IMR-90 (cell line): ENCODE data around the gene THADA. TPM values are rescaled to one million over a fixed set of nuclear protein-coding genes. Genes with fewer than 3 reads are reported as not detected.

Experiments
- ATAC-seq: fragments of 200-7000 bp; cut with Tn5 transposase; 2 replicates; pipeline ENCODE4 v1.9.1; 2020; ENCODE audit warnings: low read depth, mild to moderate bottlenecking, moderate library complexity
- BruUV-seq: library from RNA; stranded (reverse); fragments of 400-500 nt; replicated peaks from 2 replicates; lab custom pipeline; 2021; lab: Mats Ljungman, UMichigan
- CTCF ChIA-PET: fragments of 300-600 bp; formaldehyde crosslinking; extraction: SDS; loops from one replicate; lab custom pipeline; 2021; ENCODE audit warnings: antibody characterized with exemption; lab: Yijun Ruan, JAX
- POLR2A ChIA-PET: fragments of 300-600 bp; sonication (Branson Sonifier 250); formaldehyde crosslinking; loops from one replicate; lab custom pipeline; 2022; ENCODE audit warnings: antibody characterized with exemption; ENCODE audit not compliant: unreplicated experiment; lab: Charles Lee
- DNase-seq: peaks from one replicate; pipeline ENCODE4 v3.0.0; 2013
- H2AFZ ChIP-seq: replicated peaks from 2 replicates; pipeline ENCODE3; 2013; ENCODE audit warnings: low read length, mild to moderate bottlenecking; ENCODE audit not compliant: poor library complexity
- H2AK5ac ChIP-seq: 2 replicates; pipeline ENCODE4 v1.6.1; 2013; ENCODE audit warnings: low read depth, low read length, inconsistent platforms
- H2AK9ac ChIP-seq: replicated peaks from 2 replicates; pipeline ENCODE3; 2013; ENCODE audit warnings: mild to moderate bottlenecking, low read depth, low read length, moderate library complexity; ENCODE audit not compliant: poor library complexity
- H2BK120ac ChIP-seq: 2 replicates; pipeline ENCODE4 v1.6.1; 2013; ENCODE audit warnings: low read depth, low read length, inconsistent platforms
- H2BK15ac ChIP-seq: 3 replicates; pipeline ENCODE4 v1.6.1; 2013; ENCODE audit warnings: low read depth, low read length, inconsistent platforms
- H2BK20ac ChIP-seq: 2 replicates; pipeline ENCODE4 v1.6.1; 2013; ENCODE audit warnings: low read depth, mild to moderate bottlenecking, inconsistent platforms, low read length, moderate library complexity
- H2BK5ac ChIP-seq: 2 replicates; pipeline ENCODE4 v1.6.1; 2013; ENCODE audit warnings: mild to moderate bottlenecking, low read depth, low read length, inconsistent platforms; ENCODE audit not compliant: poor library complexity, severe bottlenecking
- H3K14ac ChIP-seq: replicated peaks from 2 replicates; pipeline ENCODE4 v1.6.1; 2013; ENCODE audit warnings: low read depth, low read length, inconsistent platforms
- H3K18ac ChIP-seq: 2 replicates; pipeline ENCODE4 v1.6.1; 2013; ENCODE audit warnings: low read depth, low read length, control low read depth
- H3K23ac ChIP-seq: 2 replicates; pipeline ENCODE4 v1.6.1; 2013; ENCODE audit warnings: low read depth, low read length, inconsistent platforms
- H3K27ac ChIP-seq: 2 replicates; pipeline ENCODE4 v1.5.1; 2013; ENCODE audit warnings: mild to moderate bottlenecking, control low read depth, low read length; ENCODE audit not compliant: insufficient read depth
- H3K27me3 ChIP-seq: 2 replicates; pipeline ENCODE4 v1.6.1; 2013; ENCODE audit warnings: low read length; ENCODE audit not compliant: control insufficient read depth, insufficient read depth
- H3K36me3 ChIP-seq: 2 replicates; pipeline ENCODE4 v1.6.1; 2013; ENCODE audit warnings: low read length, mixed read lengths; ENCODE audit not compliant: control insufficient read depth, insufficient read depth
- H3K4ac ChIP-seq: 2 replicates; pipeline ENCODE4 v1.6.1; 2013; ENCODE audit warnings: low read depth, low read length, inconsistent platforms
- H3K4me1 ChIP-seq: 2 replicates; pipeline ENCODE4 v1.6.1; 2013; ENCODE audit warnings: low read length, mixed read lengths; ENCODE audit not compliant: control insufficient read depth, insufficient read depth
- H3K4me2 ChIP-seq: 2 replicates; pipeline ENCODE4 v1.6.1; 2013; ENCODE audit warnings: low read depth, mild to moderate bottlenecking, control low read depth, low read length, moderate library complexity
- H3K4me3 ChIP-seq: 2 replicates; pipeline ENCODE4 v1.5.1; 2013; ENCODE audit warnings: low read depth, mild to moderate bottlenecking, control low read depth, low read length, moderate library complexity; ENCODE audit not compliant: insufficient read depth
- H3K56ac ChIP-seq: 2 replicates; pipeline ENCODE4 v1.6.1; 2013; ENCODE audit warnings: low read length, inconsistent platforms; ENCODE audit not compliant: insufficient read depth; ENCODE audit errors: extremely low read depth
- H3K79me1 ChIP-seq, 2 experiments: 2 replicates each; pipeline ENCODE4 v1.6.1; 2013; ENCODE audit warnings: low read length in 2 of 2, inconsistent platforms in 1 of 2, low read depth in 1 of 2
- H3K9ac ChIP-seq: 2 replicates; pipeline ENCODE4 v1.6.1; 2013; ENCODE audit warnings: low read depth, low read length, control low read depth
- H3K9me1 ChIP-seq: 2 replicates; pipeline ENCODE4 v1.6.1; 2013; ENCODE audit warnings: low read length, inconsistent platforms; ENCODE audit not compliant: insufficient read depth
- H3K9me3 ChIP-seq: 2 replicates; pipeline ENCODE4 v1.6.1; 2013; ENCODE audit warnings: low read length; ENCODE audit not compliant: control insufficient read depth, insufficient read depth
- H4K20me1 ChIP-seq: 2 replicates; pipeline ENCODE4 v1.6.1; 2013; ENCODE audit warnings: low read length, inconsistent platforms; ENCODE audit not compliant: insufficient read depth
- H4K5ac ChIP-seq: 2 replicates; pipeline ENCODE4 v1.6.1; 2013; ENCODE audit warnings: mild to moderate bottlenecking, low read depth, low read length, control low read depth
- H4K8ac ChIP-seq, 2 experiments: 2 replicates each; pipeline ENCODE4 v1.6.1; 2013; ENCODE audit warnings: low read depth in 2 of 2, low read length in 2 of 2, control low read depth in 1 of 2, inconsistent platforms in 1 of 2
- H4K91ac ChIP-seq: 2 replicates; pipeline ENCODE4 v1.6.1; 2013; ENCODE audit warnings: low read depth, low read length, inconsistent platforms; ENCODE audit not compliant: insufficient read depth
- BHLHE40 ChIP-seq: fragments of 150-350 bp; IDR thresholded peaks from 2 replicates; pipeline ENCODE4 v1.6.1; 2016; ENCODE audit warnings: mild to moderate bottlenecking, low read depth, low read length
- CEBPB ChIP-seq: IDR thresholded peaks from 2 replicates; pipeline ENCODE4 v1.6.1; 2012; ENCODE audit warnings: low read depth, low read length, improper control_type of control experiment
- CHD1 ChIP-seq: IDR thresholded peaks from 2 replicates; pipeline ENCODE4 v1.6.1; 2012; ENCODE audit warnings: low read depth, low read length, improper control_type of control experiment
- ELK1 ChIP-seq: fragments of 150-350 bp; IDR thresholded peaks from 2 replicates; pipeline ENCODE4 v1.6.1; 2016; ENCODE audit warnings: low read depth, mild to moderate bottlenecking, low read length, moderate library complexity, borderline replicate concordance
- MAZ ChIP-seq: IDR thresholded peaks from 2 replicates; pipeline ENCODE4 v1.6.1; 2012; ENCODE audit warnings: low read depth, mild to moderate bottlenecking, low read length, improper control_type of control experiment, moderate library complexity, borderline replicate concordance
- MXI1 ChIP-seq: IDR thresholded peaks from 2 replicates; pipeline ENCODE4 v1.6.1; 2012; ENCODE audit warnings: low read depth, mild to moderate bottlenecking, low read length, moderate library complexity, borderline replicate concordance
- RAD21 ChIP-seq: IDR thresholded peaks from 2 replicates; pipeline ENCODE4 v1.6.1; 2012; ENCODE audit warnings: low read length, improper control_type of control experiment
- RCOR1 ChIP-seq: IDR thresholded peaks from 2 replicates; pipeline ENCODE4 v1.6.1; 2012; ENCODE audit warnings: mild to moderate bottlenecking, low read length, improper control_type of control experiment; ENCODE audit not compliant: insufficient replicate concordance
- RFX5 ChIP-seq: IDR thresholded peaks from 2 replicates; pipeline ENCODE4 v1.8.0; 2012; ENCODE audit warnings: low read depth, mild to moderate bottlenecking, low read length, moderate library complexity
- SMC3 ChIP-seq: fragments of 150-350 bp; IDR thresholded peaks from 2 replicates; pipeline ENCODE4 v1.6.1; 2016; ENCODE audit warnings: low read depth, mild to moderate bottlenecking, antibody characterized with exemption, low read length, moderate library complexity
- USF2 ChIP-seq: fragments of 150-350 bp; IDR thresholded peaks from 2 replicates; pipeline ENCODE4 v1.6.1; 2017; ENCODE audit warnings: mild to moderate bottlenecking, antibody characterized with exemption, low read length, low read depth
- WGBS, 2 experiments: methylation state at CpG; one replicate each; pipeline versions ENCODE4 v1.1.5 to v1.1.7; 2013; ENCODE audit warnings: missing lambda C conversion rate in 2 of 2; ENCODE audit not compliant: insufficient read length in 1 of 2; ENCODE audit errors: extremely low coverage in 2 of 2; 5-methylcytosine and 5-hydroxymethylcytosine counted together
- dilution Hi-C: fragments of 300-500 bp; cut with HindIII; formaldehyde crosslinking; loops from one replicate; pipeline ENCODE4 v1.14.3; 2018; ENCODE audit warnings: low sequenced_read_pairs; ENCODE audit not compliant: unreplicated experiment
- in situ Hi-C: fragments of 300-500 bp; cut with MboI; formaldehyde crosslinking; loops from 3 replicates; pipeline ENCODE4 v1.14.3; 2019; ENCODE audit warnings: low sequenced_read_pairs, inconsistent platforms, mixed read lengths
- intact Hi-C: fragments of 100-400 bp; cut with micrococcal nuclease; formaldehyde crosslinking; loops from 2 replicates; pipeline ENCODE4 v1.10.0; 2022
- polyA plus RNA-seq, 3 experiments: library from polyadenylated mRNA; depleted of rRNA; stranded (reverse); fragments of >200 nt; gene quantifications; 2 replicates each; pipeline ENCODE4 v1.2.3, GENCODE V29; 2012; ENCODE audit warnings: low replicate concordance in 1 of 3
- total RNA-seq: library from RNA; depleted of rRNA; stranded (reverse); fragments of >200 nt; gene quantifications from 2 replicates; pipeline ENCODE4 v1.2.3, GENCODE V29; 2012
- TF ChIP-seq, protein P1 (sequence below): conservative IDR thresholded peaks from 2 replicates; pipeline ENCODE4 v1.5.1; 2012; ENCODE audit warnings: mild to moderate bottlenecking, low read depth, low read length, improper control_type of control experiment

Gene THADA
- total and polyA plus RNA-seq, 2 of the 4 experiments (the other 2 are of a cell fraction), result 10.5 to 21.3 TPM

DNA sequence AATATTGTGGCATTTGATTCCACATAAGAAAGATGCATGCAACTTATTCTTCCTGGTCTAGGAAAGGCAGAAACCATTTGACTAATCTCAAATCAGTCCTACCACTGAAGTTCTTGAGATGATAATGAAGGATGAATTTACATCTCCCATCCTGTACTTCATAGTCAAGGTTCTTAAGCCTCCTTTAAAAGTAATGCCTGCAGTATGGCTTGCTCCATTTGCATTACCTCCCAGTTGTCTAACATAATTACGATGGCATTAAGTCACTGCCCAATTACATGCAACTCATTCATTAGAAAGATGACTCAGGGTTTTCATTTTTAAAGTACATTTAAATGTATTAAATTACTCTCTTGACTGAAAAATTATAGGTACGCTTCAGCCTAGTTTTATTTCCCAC, 32.2 kb downstream of the THADA start:
- no peaks in the 10 kb centered on the region for H3K4me1 ChIP-seq
- 0 out of 4 replicates have a peak, but pooled peaks cover 0 to 3% of the 10 kb centered on the region in 2 experiments for H3K79me1 ChIP-seq
- H4K20me1 ChIP-seq, result no peaks in the 10 kb centered on the region
- no peak overlapping the region for H3K4me3 ChIP-seq
- H2BK20ac ChIP-seq, result no peak overlapping the region
- H3K14ac ChIP-seq, result no peak overlapping the region
- no CpG with 5 or more reads among the region's 2 CpGs for WGBS, 2 experiments
- no TSS peak for BruUV-seq
- no peak overlapping the region for H3K23ac ChIP-seq
- no peak overlapping the region for H4K91ac ChIP-seq
- dilution Hi-C loops (no loop called here), intact Hi-C loops (no loop called here), in situ Hi-C loops (loop anchor here (25.0 kb wide), 1 partner anchor 726 kb away; no protein-coding TSS in a partner anchor)
- no peak overlapping the region for H4K8ac ChIP-seq
- H3K9me1 ChIP-seq, result no peaks in the 10 kb centered on the region
- no peak for DNase-seq
- no peak overlapping the region for H3K4ac ChIP-seq
- TF ChIP-seq CHD1, result no peak
- TF ChIP-seq MAZ, result no peak
- no peak for TF ChIP-seq RAD21
- no peak for TF ChIP-seq SMC3
- TF ChIP-seq USF2, result no peak
- no peak for TF ChIP-seq BHLHE40
- no peak for TF ChIP-seq CEBPB
- no peak for TF ChIP-seq ELK1
- no peak for TF ChIP-seq MXI1
- TF ChIP-seq, protein P1, sequence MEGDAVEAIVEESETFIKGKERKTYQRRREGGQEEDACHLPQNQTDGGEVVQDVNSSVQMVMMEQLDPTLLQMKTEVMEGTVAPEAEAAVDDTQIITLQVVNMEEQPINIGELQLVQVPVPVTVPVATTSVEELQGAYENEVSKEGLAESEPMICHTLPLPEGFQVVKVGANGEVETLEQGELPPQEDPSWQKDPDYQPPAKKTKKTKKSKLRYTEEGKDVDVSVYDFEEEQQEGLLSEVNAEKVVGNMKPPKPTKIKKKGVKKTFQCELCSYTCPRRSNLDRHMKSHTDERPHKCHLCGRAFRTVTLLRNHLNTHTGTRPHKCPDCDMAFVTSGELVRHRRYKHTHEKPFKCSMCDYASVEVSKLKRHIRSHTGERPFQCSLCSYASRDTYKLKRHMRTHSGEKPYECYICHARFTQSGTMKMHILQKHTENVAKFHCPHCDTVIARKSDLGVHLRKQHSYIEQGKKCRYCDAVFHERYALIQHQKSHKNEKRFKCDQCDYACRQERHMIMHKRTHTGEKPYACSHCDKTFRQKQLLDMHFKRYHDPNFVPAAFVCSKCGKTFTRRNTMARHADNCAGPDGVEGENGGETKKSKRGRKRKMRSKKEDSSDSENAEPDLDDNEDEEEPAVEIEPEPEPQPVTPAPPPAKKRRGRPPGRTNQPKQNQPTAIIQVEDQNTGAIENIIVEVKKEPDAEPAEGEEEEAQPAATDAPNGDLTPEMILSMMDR, result no peak
- TF ChIP-seq RFX5, result no peak
- no peak for TF ChIP-seq RCOR1
- H3K56ac ChIP-seq, result no peak overlapping the region
- no peak overlapping the region for H2AFZ ChIP-seq
- no peak overlapping the region for H2BK15ac ChIP-seq
- no peak overlapping the region for H3K18ac ChIP-seq
- no peak overlapping the region for H3K9ac ChIP-seq
- no peak overlapping the region for H2BK120ac ChIP-seq
- no peak overlapping the region for H2BK5ac ChIP-seq
- no peak overlapping the region for H4K5ac ChIP-seq
- CTCF ChIA-PET, result no interaction called here
- no peak overlapping the region for H3K27ac ChIP-seq
- no peak for ATAC-seq
- H3K36me3 ChIP-seq, result peaks cover 7% of the 10 kb centered on the region; the same call in 1 of the 2 replicates
- no peaks in the 10 kb centered on the region for H3K27me3 ChIP-seq
- POLR2A ChIA-PET, result no interaction called here
- H2AK5ac ChIP-seq, result no peak overlapping the region
- no peak overlapping the region for H3K4me2 ChIP-seq
- H2AK9ac ChIP-seq, result no peak overlapping the region
- no peaks in the 10 kb centered on the region for H3K9me3 ChIP-seq
